RKO (cell line): Measurements from ENCODE around the gene SLC49A4.

ENCODE experiments used
- DNase-seq: peaks from one replicate; pipeline ENCODE4 v3.0.0-alpha.2; 2016; ENCODE audit warnings: low spot score

The SLC49A4 gene

GRCh38 chr3:122858373-122858772, 63.5 kb downstream of the SLC49A4 start:
- DNase-seq = peak; percentile 41

GRCh38 chr3:122859021-122859805, 64.3 kb downstream of the SLC49A4 start:
- DNase-seq = no peak

GRCh38 chr3:122862381-122862780, 67.5 kb downstream of the SLC49A4 start:
- no peak for DNase-seq

- no peak for DNase-seq
Measured at GRCh38 chr3:122864498-122864897, 69.6 kb downstream of the SLC49A4 start.

GRCh38 chr3:122868322-122868721, 73.5 kb downstream of the SLC49A4 start:
- DNase-seq = no peak

- no peak for DNase-seq
Measured at GRCh38 chr3:122873741-122874515, 79.1 kb downstream of the SLC49A4 start.

- no peak for DNase-seq
Measured at GRCh38 chr3:122875547-122876127, 80.8 kb downstream of the SLC49A4 start.

GRCh38 chr3:122880173-122880572, 85.3 kb downstream of the SLC49A4 start:
- no peak for DNase-seq

GRCh38 chr3:122880624-122881023, 85.8 kb downstream of the SLC49A4 start:
- no peak for DNase-seq

GRCh38 chr3:122882361-122882947, 87.6 kb downstream of the SLC49A4 start:
- no peak for DNase-seq

GRCh38 chr3:122886251-122886650, 91.4 kb downstream of the SLC49A4 start:
- DNase-seq = no peak

- DNase-seq = no peak
Measured at GRCh38 chr3:122886946-122887345, 92.1 kb downstream of the SLC49A4 start.

GRCh38 chr3:122890077-122890719, 95.3 kb downstream of the SLC49A4 start:
- DNase-seq = no peak

- DNase-seq = no peak
Measured at GRCh38 chr3:122890720-122891220, 95.9 kb downstream of the SLC49A4 start.

- DNase-seq = no peak
Measured at GRCh38 chr3:122892118-122892960, 97.5 kb downstream of the SLC49A4 start.

- DNase-seq = no peak
Measured at GRCh38 chr3:122893282-122893681, 98.4 kb downstream of the SLC49A4 start.

- no peak for DNase-seq
Measured at GRCh38 chr3:122893754-122894668, 99.1 kb downstream of the SLC49A4 start.

- no peak for DNase-seq
Measured at GRCh38 chr3:122898298-122898697, 103.4 kb downstream of the SLC49A4 start.

GRCh38 chr3:122902326-122902725, 107.5 kb downstream of the SLC49A4 start:
- no peak for DNase-seq

GRCh38 chr3:122903171-122903570, 108.3 kb downstream of the SLC49A4 start:
- DNase-seq = no peak
